ENCODE results near the gene STK32B. TPM values are rescaled to one million over a fixed set of nuclear protein-coding genes. Genes with fewer than 3 reads are reported as not detected.

Gene STK32B
- total and polyA plus RNA-seq, 2 donors (not counting 1 experiment from before 2014, with no cell fraction given): 0.22 to 0.30 TPM

GRCh38 chr4:5515646-5516045, 464.4 kb downstream of the STK32B start:
- CTCF ChIA-PET: no interaction called here
- no peak overlapping the region for H2AFZ ChIP-seq (ENCODE audit: insufficient read depth, low read depth, low read length, poor library complexity, severe bottlenecking)
- no peaks in the 10 kb centered on the region for H3K36me3 ChIP-seq (replicated peaks in 1 of 2; ENCODE audit: control extremely low read depth in 1 of 2, control insufficient read depth in 1 of 2, extremely low read depth in 1 of 2, insufficient read depth in 2 of 2, low read length in 1 of 2)
- no peak for DNase-seq
- H3K4me1 ChIP-seq (ENCODE audit: control insufficient read depth in 2 of 2, insufficient read depth in 2 of 2, low read length in 2 of 2): no peaks in the 10 kb centered on the region
- H3K27me3 ChIP-seq (replicated peaks in 1 of 4; ENCODE audit: control extremely low read depth in 1 of 4, control insufficient read depth in 3 of 4, insufficient read depth in 4 of 4, low read length in 3 of 4): no peaks in the 10 kb centered on the region
- no peak overlapping the region for H3K4me2 ChIP-seq (replicated peaks; ENCODE audit: low read depth, low read length, poor library complexity, severe bottlenecking)
- no peaks in the 10 kb centered on the region for H3K9me3 ChIP-seq (ENCODE audit: control extremely low read depth in 1 of 3, control insufficient read depth in 2 of 3, insufficient read depth in 1 of 3, low read length in 2 of 3)
- Mint-ChIP-seq H3K9me3 (ENCODE audit: insufficient read depth) (peaks cover 3% of the 10 kb centered on the region), H3K4me3 (no peak overlapping the region), H3K27ac (no peak overlapping the region), H3K27me3 (no peaks in the 10 kb centered on the region), H3K4me1 (no peaks in the 10 kb centered on the region)
- H3K9ac ChIP-seq (ENCODE audit: low read length): no peak overlapping the region
- TF ChIP-seq CTCF (IDR thresholded peaks at IDR 0.05) (no peak), EZH2 (IDR thresholded peaks at IDR 0.05; ENCODE audit: borderline replicate concordance, insufficient read depth, low read depth, low read length, poor library complexity, severe bottlenecking) (no peak)
- H3K27ac ChIP-seq (ENCODE audit: low read length in 2 of 2): no peak overlapping the region
- H3K79me2 ChIP-seq (ENCODE audit: control insufficient read depth, insufficient read depth, low read length): no peaks in the 10 kb centered on the region
- intact Hi-C loops (cut with micrococcal nuclease): no loop called here
- no peak for ATAC-seq (ENCODE audit: low read depth)
- POLR2A ChIA-PET: no interaction called here
- no peak overlapping the region for H3K4me3 ChIP-seq (ENCODE audit: control extremely low read depth in 1 of 5, extremely low read depth in 1 of 5, insufficient read depth in 1 of 5, low read depth in 2 of 5, low read length in 4 of 5)
- no peaks in the 10 kb centered on the region for H4K20me1 ChIP-seq (ENCODE audit: control insufficient read depth, insufficient read depth, low read length, poor library complexity, severe bottlenecking)

- Mint-ChIP-seq H3K4me3 (no peak overlapping the region), H3K27me3 (no peaks in the 10 kb centered on the region), H3K4me1 (no peaks in the 10 kb centered on the region), H3K27ac (no peak overlapping the region), H3K9me3 (ENCODE audit: insufficient read depth) (no peaks in the 10 kb centered on the region)
- Histone ChIP-seq H3K36me3 (replicated peaks in 1 of 2; ENCODE audit: control extremely low read depth in 1 of 2, control insufficient read depth in 1 of 2, extremely low read depth in 1 of 2, insufficient read depth in 2 of 2, low read length in 1 of 2) (no peaks in the 10 kb centered on the region), H3K79me2 (ENCODE audit: control insufficient read depth, insufficient read depth, low read length) (no peaks in the 10 kb centered on the region), H3K4me1 (ENCODE audit: control insufficient read depth in 2 of 2, insufficient read depth in 2 of 2, low read length in 2 of 2) (no peaks in the 10 kb centered on the region), H3K27ac (ENCODE audit: low read length in 2 of 2) (no peak overlapping the region), H3K4me3 (ENCODE audit: control extremely low read depth in 1 of 5, extremely low read depth in 1 of 5, insufficient read depth in 1 of 5, low read depth in 2 of 5, low read length in 4 of 5) (no peak overlapping the region), H3K9me3 (ENCODE audit: control extremely low read depth in 1 of 3, control insufficient read depth in 2 of 3, insufficient read depth in 1 of 3, low read length in 2 of 3) (no peaks in the 10 kb centered on the region), H2AFZ (ENCODE audit: insufficient read depth, low read depth, low read length, poor library complexity, severe bottlenecking) (no peak overlapping the region), H3K27me3 (replicated peaks in 1 of 4; ENCODE audit: control extremely low read depth in 1 of 4, control insufficient read depth in 3 of 4, insufficient read depth in 4 of 4, low read length in 3 of 4) (no peaks in the 10 kb centered on the region), H3K4me2 (replicated peaks; ENCODE audit: low read depth, low read length, poor library complexity, severe bottlenecking) (no peak overlapping the region), H3K9ac (ENCODE audit: low read length) (no peak overlapping the region), H4K20me1 (ENCODE audit: control insufficient read depth, insufficient read depth, low read length, poor library complexity, severe bottlenecking) (no peaks in the 10 kb centered on the region)
- CTCF ChIA-PET: no interaction called here
- no peak for DNase-seq
- intact Hi-C loops (cut with micrococcal nuclease): no loop called here
- ATAC-seq (ENCODE audit: low read depth): no peak
- POLR2A ChIA-PET: no interaction called here
- TF ChIP-seq CTCF (IDR thresholded peaks at IDR 0.05): no peak
- TF ChIP-seq EZH2 (IDR thresholded peaks at IDR 0.05; ENCODE audit: borderline replicate concordance, insufficient read depth, low read depth, low read length, poor library complexity, severe bottlenecking): no peak
- 94% methylated on average over 3 of the region's 4 CpGs for WGBS (ENCODE audit: insufficient coverage)
Observed at GRCh38 chr4:5517372-5517771, 466.1 kb downstream of the STK32B start.
